AG09319 (cell line): ENCODE data around the gene LAMB3.

ENCODE experiments used
- DNase-seq: peaks from one replicate; pipeline ENCODE4 v3.0.0-alpha.2; 2010; ENCODE audit warnings: low read depth; ENCODE audit errors: extremely low read depth
- CTCF ChIP-seq: IDR thresholded peaks from 2 replicates; pipeline ENCODE4 v1.5.1; 2011; ENCODE audit warnings: low read depth, mild to moderate bottlenecking, inconsistent platforms, low read length, moderate library complexity

The LAMB3 gene

GRCh38 chr1:209672705-209673630 is 20.7 kb upstream of the LAMB3 start:
- TF ChIP-seq CTCF = no peak
- DNase-seq = no peak

DNA sequence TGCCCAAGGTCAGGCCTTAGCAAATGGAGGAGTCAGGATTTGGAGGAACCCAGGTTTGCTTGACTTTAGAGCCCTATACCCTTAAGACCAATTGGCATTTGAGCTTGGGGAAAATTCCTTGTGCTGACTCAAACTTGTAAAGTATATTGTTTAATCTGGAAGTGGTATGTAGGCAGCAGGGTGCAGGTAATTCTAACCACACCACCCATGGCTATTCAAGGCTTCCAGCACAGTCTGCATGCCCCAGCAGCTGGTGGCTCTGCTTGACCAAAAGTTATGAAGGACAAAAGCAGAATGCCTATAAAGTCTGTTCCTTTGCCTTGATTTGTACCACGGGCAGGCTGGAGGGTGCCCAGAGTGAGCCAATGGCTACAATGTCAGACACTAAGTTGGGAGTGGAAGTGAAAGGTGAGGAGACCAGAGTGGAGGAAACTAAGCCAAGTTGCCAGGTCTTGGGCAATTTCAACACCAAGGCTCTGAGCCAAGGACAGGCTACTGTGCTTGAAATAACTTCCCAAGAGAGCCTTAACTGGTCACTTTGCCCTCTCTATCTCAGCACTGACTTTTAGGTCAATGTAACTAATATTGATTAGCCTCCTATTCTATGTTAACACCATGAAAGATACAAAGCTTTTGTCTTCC is 18.3 kb upstream of the LAMB3 start:
- no peak for TF ChIP-seq CTCF
- DNase-seq = no peak

DNA sequence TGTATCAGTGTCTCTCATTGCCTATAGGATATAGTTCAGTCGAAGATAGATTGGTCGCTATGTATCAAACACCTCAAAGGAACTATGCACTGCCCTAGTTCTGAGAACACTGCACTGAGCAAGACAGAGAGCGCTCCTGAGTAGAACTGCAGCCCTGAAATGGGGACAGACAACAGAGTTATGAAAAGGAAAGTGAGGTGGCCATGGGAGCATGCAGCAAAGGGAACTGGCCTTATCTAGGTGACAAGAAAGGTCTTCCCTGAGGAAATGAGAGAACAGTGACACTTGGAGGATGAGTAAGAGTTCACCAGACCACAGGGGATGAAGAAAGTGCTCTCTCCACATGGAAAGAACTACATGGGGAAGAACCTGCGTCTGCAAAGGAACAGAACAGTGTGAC is 15.5 kb upstream of the LAMB3 start:
- TF ChIP-seq CTCF = no peak
- no peak for DNase-seq

DNA sequence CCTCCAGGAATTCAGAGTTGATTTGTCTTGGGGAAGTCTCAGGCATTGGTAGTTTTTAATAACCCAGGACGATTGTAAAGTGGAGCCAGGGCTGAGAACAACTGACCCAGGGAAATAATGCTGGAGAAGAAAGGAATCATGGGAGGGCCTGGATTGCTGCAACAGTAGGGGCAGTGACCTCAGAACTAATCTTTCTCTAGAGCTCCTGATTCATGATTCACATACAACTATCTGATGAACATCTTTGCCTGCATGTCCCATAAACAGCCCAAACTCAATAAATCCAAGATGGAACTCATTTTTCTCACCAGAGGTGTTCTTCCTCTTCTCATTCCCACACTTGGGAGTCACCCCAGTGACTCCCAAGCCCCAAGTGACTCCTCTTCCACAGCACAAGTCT is 14.9 kb upstream of the LAMB3 start:
- DNase-seq = no peak
- TF ChIP-seq CTCF = no peak

- no peak for TF ChIP-seq CTCF
- DNase-seq = no peak
Measured at GRCh38 chr1:209662879-209663327, 10.7 kb upstream of the LAMB3 start.

DNA sequence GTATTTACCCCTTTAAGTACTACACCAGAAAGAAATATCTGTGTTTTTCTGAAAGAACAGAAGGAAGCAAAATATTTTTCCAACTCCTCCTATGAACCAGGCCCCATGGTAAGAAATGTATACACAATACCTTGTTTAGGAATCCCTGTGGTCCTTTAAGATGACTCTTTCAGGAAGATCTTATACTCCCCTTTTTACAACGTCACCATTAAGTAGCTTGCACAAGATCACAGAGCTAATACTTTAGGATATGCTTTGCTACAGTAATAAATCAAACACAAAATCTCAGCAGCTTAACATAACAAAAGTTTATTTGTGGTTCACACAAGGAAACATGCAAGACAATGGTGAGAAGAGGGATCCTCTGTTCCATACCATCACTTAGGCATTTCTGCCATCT is 8.8 kb upstream of the LAMB3 start:
- TF ChIP-seq CTCF = no peak
- DNase-seq = no peak

DNA sequence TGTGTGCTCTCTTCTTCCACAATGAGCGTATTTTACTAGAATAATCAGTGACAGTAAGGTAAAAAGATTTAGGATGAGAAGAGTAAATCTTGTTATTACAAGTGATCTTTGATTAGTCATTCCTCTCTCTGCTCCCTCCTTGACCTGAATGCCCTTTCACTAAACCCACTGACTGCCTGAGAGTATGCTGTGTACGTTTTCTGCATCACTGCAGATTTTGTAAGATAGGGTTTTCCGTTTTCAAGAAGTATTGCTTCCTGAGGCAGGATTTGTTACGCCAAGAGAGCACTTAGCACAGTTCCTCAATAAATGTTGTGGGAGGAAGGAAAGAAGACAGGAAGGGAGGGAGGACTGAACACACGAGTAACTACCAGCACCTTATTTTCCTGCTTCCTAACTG is 7.7 kb upstream of the LAMB3 start:
- TF ChIP-seq CTCF = no peak
- no peak for DNase-seq
